Esophagus squamous epithelium (tissue), 5 donors: ENCODE results near the gene CDC42BPA. TPM values are rescaled to one million over a fixed set of nuclear protein-coding genes. Genes with fewer than 3 reads are reported as not detected.

ENCODE experiments used
- DNase-seq: peaks from one replicate; lab custom pipeline; 2025; lab: John Stamatoyannopoulos, UW
- H3K27ac ChIP-seq, 4 donors: fragments of 200-600 bp; sonication (generic); one replicate each; pipeline ENCODE4 v1.5.1; 2016 to 2019; ENCODE audit warnings: mild to moderate bottlenecking in 1 of 4
- H3K27me3 ChIP-seq, 4 donors: fragments of 200-600 bp; sonication (generic); 1 replicate in 3 of 4; 2 replicates in 1 of 4; pipeline versions ENCODE4 v1.5.1 to v1.6.0; 2017 to 2021; ENCODE audit warnings: antibody characterized with exemption in 1 of 4
- H3K36me3 ChIP-seq, 3 donors: fragments of 200-600 bp; sonication (generic); one replicate each; pipeline ENCODE4 v1.5.1; 2016 to 2019
- H3K4me1 ChIP-seq, 3 donors: fragments of 200-600 bp; sonication (generic); one replicate each; pipeline ENCODE4 v1.5.1; 2017 to 2019
- H3K4me3 ChIP-seq, 4 donors: fragments of 200-600 bp; sonication (generic); 1 replicate in 3 of 4; 2 replicates in 1 of 4; pipeline ENCODE4 v1.5.1; 2016 to 2019; ENCODE audit warnings: mild to moderate bottlenecking in 2 of 4, moderate library complexity in 1 of 4
- H3K9me3 ChIP-seq, 3 donors: fragments of 200-600 bp; sonication (generic); one replicate each; pipeline ENCODE4 v1.5.1; 2016 to 2019
- POLR2A ChIP-seq, 4 donors: fragments of 450-650 bp; IDR thresholded peaks; one replicate each; pipeline ENCODE4 v1.6.1; 2017; ENCODE audit warnings: antibody characterized with exemption in 4 of 4, mild to moderate bottlenecking in 4 of 4, moderate library complexity in 3 of 4
- WGBS, 2 donors: methylation state at CpG; one replicate each; pipeline ENCODE4 v1.1.5; 2018; 5-methylcytosine and 5-hydroxymethylcytosine counted together
- intact Hi-C: fragments of 100-400 bp; cut with DNase I; formaldehyde crosslinking; loops from one replicate; pipeline ENCODE4 v1.15.0; 2022
- total RNA-seq, 4 donors: library from RNA; depleted of rRNA; stranded (reverse); fragments of >200 nt; gene quantifications; one replicate each; pipeline ENCODE4 v1.1.0, GENCODE V29; 2016
- TF ChIP-seq, protein P1 (sequence below), 6 experiments: fragments of 450-650 bp in 4 of 6; fragments of 200-600 bp in 2 of 6; sonication (generic) in 2 of 6; IDR thresholded peaks; one replicate each; pipeline ENCODE4 v1.5.1; 2016 to 2019; ENCODE audit warnings: antibody characterized with exemption in 6 of 6, mild to moderate bottlenecking in 4 of 6, moderate library complexity in 4 of 6
- donor health status: DM: yes; HTN: yes; CAD: no.

The CDC42BPA gene
- total RNA-seq, 4 donors from 2014 or later, result 4.3 to 33.6 (median 17.2) TPM

DNA sequence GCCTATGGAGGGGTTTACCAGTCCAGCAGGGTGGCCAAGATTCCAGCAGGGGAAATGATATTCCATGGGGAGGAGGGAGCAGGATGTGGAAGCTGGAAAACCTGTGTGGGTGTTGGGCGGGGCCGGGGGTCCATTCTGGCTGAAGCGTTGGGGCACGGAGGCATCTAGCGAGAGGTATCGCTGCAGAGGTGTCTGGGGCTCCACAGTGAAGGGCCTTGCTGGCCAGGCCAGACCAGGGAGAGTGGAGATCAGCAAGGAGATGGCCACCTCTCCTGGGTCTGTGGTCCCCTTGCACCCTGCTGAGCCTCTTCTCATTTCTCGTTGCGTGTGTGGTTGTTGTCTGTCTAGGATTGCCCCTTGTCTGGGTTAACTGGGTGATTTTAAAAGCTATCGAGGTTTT is 372.0 kb downstream of the CDC42BPA start:
- DNase-seq, result no peak
- intact Hi-C loops, result no loop called here
- WGBS, 2 donors, result 80 to 81% methylated on average over 8 to 9 of the region's 9 CpGs
- Histone ChIP-seq H3K4me3 (no peak overlapping the region), H3K9me3 (peaks cover 0 to 4% (median 0%) of the 10 kb centered on the region in 3 donors), H3K27ac (peak overlapping the region in 2 of 4 donors; percentile 46 to 49), H3K27me3 (no peaks in the 10 kb centered on the region), H3K4me1 (peaks cover 14 to 59% (median 24%) of the 10 kb centered on the region in 3 donors), H3K36me3 (no peaks in the 10 kb centered on the region)
- no peak for TF ChIP-seq POLR2A (IDR thresholded peaks at IDR 0.05)
- TF ChIP-seq, protein P1, sequence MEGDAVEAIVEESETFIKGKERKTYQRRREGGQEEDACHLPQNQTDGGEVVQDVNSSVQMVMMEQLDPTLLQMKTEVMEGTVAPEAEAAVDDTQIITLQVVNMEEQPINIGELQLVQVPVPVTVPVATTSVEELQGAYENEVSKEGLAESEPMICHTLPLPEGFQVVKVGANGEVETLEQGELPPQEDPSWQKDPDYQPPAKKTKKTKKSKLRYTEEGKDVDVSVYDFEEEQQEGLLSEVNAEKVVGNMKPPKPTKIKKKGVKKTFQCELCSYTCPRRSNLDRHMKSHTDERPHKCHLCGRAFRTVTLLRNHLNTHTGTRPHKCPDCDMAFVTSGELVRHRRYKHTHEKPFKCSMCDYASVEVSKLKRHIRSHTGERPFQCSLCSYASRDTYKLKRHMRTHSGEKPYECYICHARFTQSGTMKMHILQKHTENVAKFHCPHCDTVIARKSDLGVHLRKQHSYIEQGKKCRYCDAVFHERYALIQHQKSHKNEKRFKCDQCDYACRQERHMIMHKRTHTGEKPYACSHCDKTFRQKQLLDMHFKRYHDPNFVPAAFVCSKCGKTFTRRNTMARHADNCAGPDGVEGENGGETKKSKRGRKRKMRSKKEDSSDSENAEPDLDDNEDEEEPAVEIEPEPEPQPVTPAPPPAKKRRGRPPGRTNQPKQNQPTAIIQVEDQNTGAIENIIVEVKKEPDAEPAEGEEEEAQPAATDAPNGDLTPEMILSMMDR (IDR thresholded peaks at IDR 0.05), result no peak

DNA sequence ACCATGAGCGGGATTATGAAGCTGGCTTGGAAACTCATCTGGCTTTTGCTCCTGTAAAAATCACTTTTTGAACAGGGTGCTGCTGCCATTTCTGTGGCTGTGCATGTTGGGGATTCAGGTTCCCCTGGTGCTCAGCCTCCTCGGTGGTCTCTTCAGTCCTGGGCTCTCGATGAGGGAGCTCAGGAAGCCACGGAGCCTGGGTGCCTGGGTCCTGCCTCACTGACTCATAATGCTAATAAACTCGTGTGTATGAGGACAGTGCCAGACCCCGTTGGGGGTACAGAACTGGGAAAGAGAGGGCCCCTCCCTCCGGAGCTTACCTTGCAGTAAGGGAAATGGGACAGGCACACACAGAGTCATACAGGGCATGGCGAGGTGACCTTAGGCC is 372.4 kb downstream of the CDC42BPA start:
- no peak overlapping the region for H3K4me3 ChIP-seq
- no peaks in the 10 kb centered on the region for H3K27me3 ChIP-seq
- H3K9me3 ChIP-seq, result peaks cover 0 to 4% (median 0%) of the 10 kb centered on the region in 3 donors
- intact Hi-C loops, result no loop called here
- H3K4me1 ChIP-seq, result peaks cover 19 to 63% (median 28%) of the 10 kb centered on the region in 3 donors
- WGBS, 2 donors, result 43 to 74% methylated on average over 3 to 4 of the region's 8 CpGs
- DNase-seq, result no peak
- TF ChIP-seq, protein P1 (IDR thresholded peaks at IDR 0.05), result no peak
- no peak for TF ChIP-seq POLR2A (IDR thresholded peaks at IDR 0.05)
- no peaks in the 10 kb centered on the region for H3K36me3 ChIP-seq
- H3K27ac ChIP-seq, result peak overlapping the region in 2 of 4 donors; percentile 46 to 49

DNA sequence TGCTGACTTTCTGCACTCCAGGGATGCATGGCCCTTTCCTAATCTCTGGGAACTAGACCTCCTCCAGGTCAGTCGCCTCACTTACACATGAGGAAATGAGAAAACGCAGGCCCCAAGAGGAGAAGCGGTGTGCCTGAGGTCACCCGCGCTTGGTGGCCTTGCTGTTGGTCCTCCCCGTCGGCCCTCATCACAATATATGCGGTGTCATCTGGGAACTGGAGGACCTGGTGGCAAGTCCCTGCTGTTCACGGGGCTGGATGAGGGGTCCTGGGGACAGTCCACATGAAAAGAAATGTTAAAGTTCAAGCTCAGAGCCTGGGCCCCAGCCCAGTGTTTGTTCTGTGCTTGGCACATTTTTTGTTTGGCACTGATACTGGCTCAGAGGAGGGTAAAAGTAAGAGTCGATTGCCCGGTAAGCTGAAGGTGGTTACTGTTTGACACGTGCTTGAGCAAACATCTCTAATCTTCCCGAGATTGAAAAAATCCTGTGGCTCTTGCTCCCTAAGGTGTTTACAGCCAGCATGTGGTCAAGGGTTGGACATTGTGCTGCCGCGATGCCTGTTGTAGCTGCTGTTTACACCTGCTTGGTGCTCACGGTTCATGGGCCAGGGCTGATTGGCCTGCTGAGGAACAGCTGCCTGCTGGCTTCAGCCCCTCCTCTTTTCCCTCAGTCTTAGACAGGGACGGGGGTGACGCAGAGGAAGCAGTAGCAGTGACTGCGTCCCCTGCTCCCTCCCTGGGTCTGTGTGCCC is 373.0 kb downstream of the CDC42BPA start:
- Histone ChIP-seq H3K36me3 (no peaks in the 10 kb centered on the region), H3K9me3 (peaks cover 0 to 4% (median 0%) of the 10 kb centered on the region in 3 donors), H3K4me1 (peaks cover 20 to 68% (median 29%) of the 10 kb centered on the region in 3 donors), H3K27ac (peak overlapping the region in 3 of 4 donors; percentile 23 to 46 (median 30)), H3K4me3 (no peak overlapping the region), H3K27me3 (no peaks in the 10 kb centered on the region)
- 39 to 69% methylated on average over 11 to 17 of the region's 19 CpGs for WGBS, 2 donors
- no peak for DNase-seq
- intact Hi-C loops, result no loop called here
- TF ChIP-seq, protein P1 (IDR thresholded peaks at IDR 0.05), result no peak
- no peak for TF ChIP-seq POLR2A (IDR thresholded peaks at IDR 0.05)

DNA sequence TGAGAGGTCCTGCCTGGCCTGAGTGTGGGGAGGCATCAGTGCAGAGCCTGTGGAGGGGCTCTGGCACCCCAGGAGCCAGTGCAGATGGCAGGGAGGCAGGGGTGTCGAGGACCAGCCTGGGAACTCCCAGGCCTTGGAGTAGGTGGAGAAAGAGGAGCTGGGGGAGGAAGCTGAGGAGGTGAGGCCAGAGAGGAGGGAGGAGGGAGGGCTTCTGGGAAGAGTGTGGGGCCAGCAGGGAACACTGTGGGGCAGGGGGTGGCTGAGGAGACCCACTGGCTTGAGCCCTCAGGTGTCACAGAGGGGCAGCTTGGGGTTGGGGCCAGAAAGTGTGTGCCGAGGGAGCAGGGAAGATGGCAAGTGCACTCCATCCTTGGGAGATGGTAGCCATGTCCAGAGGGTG is 374.4 kb downstream of the CDC42BPA start:
- H3K36me3 ChIP-seq, result no peaks in the 10 kb centered on the region

DNA sequence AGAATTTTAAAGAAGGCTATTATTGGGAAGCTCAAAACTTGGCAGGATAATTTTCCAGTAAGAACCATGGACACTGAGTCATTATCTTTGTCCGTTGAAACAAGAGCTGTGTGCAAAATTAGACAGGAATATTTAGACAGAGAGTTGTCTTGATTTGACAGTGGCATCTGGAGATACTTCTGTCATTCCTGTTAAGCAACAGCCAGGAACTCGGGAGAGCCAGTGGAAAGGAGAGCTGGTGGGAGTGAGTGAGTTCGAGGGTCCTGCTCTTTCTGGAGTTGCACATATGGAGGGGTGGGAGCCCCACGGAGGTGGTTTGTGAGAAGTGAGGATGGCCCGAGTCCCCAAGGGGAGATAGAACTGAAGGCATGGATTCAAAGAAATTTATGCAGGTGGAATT is 375.1 kb downstream of the CDC42BPA start:
- Histone ChIP-seq H3K9me3 (peaks cover 0 to 4% (median 0%) of the 10 kb centered on the region in 3 donors), H3K27me3 (no peaks in the 10 kb centered on the region), H3K4me3 (no peak overlapping the region), H3K36me3 (no peaks in the 10 kb centered on the region), H3K4me1 (peaks cover 20 to 76% (median 36%) of the 10 kb centered on the region in 3 donors), H3K27ac (peak overlapping the region in 1 of 4 donors; percentile 46)
- DNase-seq, result no peak
- intact Hi-C loops, result no loop called here
- TF ChIP-seq, protein P1 (IDR thresholded peaks at IDR 0.05), result no peak
- TF ChIP-seq POLR2A (IDR thresholded peaks at IDR 0.05), result no peak
- WGBS, 2 donors, result 51 to 55% methylated on average over 5 of the region's 5 CpGs

More for the DNA sequence above, 374.4 kb downstream of the CDC42BPA start:
- intact Hi-C loops, result no loop called here
- no peaks in the 10 kb centered on the region for H3K27me3 ChIP-seq
- 82 to 100% methylated on average over 1 to 2 of the region's 2 CpGs for WGBS, 2 donors
- H3K27ac ChIP-seq, result no peak overlapping the region
- no peak for DNase-seq
- TF ChIP-seq, protein P1 (IDR thresholded peaks at IDR 0.05), result no peak
- TF ChIP-seq POLR2A (IDR thresholded peaks at IDR 0.05), result no peak
- peaks cover 20 to 69% (median 29%) of the 10 kb centered on the region in 3 donors for H3K4me1 ChIP-seq
- H3K4me3 ChIP-seq, result no peak overlapping the region
- peaks cover 0 to 4% (median 0%) of the 10 kb centered on the region in 3 donors for H3K9me3 ChIP-seq
